ENCODE results near the gene SMURF2. TPM values are rescaled to one million over a fixed set of nuclear protein-coding genes. Genes with fewer than 3 reads are reported as not detected.
A peak's percentile ranks its signal among the peaks of the same experiment; 100 is the strongest.

The SMURF2 gene
- total and polyA plus RNA-seq, 10 donors: 5.4 to 35.7 (median 25.0) TPM

DNA sequence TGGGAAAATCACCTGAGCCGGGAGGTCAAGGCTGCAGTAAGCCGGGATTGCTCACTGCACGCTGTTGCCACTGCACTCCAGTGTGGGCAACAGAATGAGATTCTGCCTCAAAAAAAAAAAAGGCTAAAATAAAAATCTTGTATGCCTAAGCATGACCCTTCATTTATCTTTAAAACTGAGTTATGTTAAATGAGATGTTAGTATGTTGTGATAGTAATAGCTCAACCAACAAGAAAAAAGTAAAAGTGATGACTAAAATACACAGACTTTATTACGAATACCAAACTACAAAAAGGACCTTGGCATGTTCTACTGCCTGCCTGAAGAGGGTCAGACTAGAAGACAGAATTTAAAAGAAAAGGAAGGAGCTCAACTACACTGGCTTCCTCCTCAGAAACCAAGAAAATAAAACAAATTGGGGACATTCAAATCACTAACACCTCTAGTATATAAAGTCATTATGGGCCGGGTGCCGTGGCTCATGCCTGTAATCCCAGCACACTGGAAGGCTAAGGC lies 4.4 kb downstream of the SMURF2 start:
- 70 to 87% (median 78%) methylated on average over 6 of the region's 6 CpGs for WGBS, 5 donors
- no peak for DNase-seq
- Histone ChIP-seq H3K27me3 (replicated peaks in 1 of 7) (no peaks in the 10 kb centered on the region), H3K36me3 (no peaks in the 10 kb centered on the region), H3K4me3 (no peak overlapping the region), H3K9me3 (peaks cover 0 to 6% (median 4%) of the 10 kb centered on the region in 8 donors), H3K27ac (peak overlapping the region in 4 of 8 donors; percentile 16 to 33 (median 22)), H3K4me1 (peaks cover 25 to 78% (median 49%) of the 10 kb centered on the region in 6 donors)
- intact Hi-C loops (cut with DNase I; ENCODE audit: low total_unique reads): loop anchor here (10.0 kb wide), 1 partner anchor 143 kb away; no protein-coding TSS in a partner anchor
- TF ChIP-seq, protein P1, sequence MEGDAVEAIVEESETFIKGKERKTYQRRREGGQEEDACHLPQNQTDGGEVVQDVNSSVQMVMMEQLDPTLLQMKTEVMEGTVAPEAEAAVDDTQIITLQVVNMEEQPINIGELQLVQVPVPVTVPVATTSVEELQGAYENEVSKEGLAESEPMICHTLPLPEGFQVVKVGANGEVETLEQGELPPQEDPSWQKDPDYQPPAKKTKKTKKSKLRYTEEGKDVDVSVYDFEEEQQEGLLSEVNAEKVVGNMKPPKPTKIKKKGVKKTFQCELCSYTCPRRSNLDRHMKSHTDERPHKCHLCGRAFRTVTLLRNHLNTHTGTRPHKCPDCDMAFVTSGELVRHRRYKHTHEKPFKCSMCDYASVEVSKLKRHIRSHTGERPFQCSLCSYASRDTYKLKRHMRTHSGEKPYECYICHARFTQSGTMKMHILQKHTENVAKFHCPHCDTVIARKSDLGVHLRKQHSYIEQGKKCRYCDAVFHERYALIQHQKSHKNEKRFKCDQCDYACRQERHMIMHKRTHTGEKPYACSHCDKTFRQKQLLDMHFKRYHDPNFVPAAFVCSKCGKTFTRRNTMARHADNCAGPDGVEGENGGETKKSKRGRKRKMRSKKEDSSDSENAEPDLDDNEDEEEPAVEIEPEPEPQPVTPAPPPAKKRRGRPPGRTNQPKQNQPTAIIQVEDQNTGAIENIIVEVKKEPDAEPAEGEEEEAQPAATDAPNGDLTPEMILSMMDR (IDR thresholded peaks at IDR 0.05 in 8 of 11, conservative IDR thresholded peaks at IDR 0.05 in 3 of 11): no peak

DNA sequence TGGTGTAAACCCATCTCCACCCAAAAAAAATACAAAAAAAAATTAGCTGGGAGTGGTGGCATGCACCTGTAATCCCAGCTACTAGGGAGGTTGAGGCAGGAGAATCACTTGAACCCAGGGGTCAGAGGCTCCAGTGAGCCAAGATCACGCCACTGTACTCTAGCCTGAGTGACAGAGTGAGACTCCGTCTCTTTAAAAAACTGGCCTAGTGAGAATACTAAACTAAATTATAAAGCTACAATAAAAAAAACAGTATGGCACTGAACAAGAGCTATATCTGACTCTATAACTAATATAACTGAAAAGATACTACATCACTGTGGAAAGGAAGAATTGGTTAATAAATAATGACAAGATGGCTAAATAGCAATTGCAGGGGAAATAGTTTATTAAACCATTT lies 6.4 kb downstream of the SMURF2 start:
- Histone ChIP-seq H3K9me3 (peaks cover 0 to 6% (median 4%) of the 10 kb centered on the region in 8 donors), H3K27me3 (replicated peaks in 1 of 7) (no peaks in the 10 kb centered on the region), H3K4me3 (no peak overlapping the region), H3K27ac (no peak overlapping the region), H3K36me3 (no peaks in the 10 kb centered on the region), H3K4me1 (peaks cover 23 to 89% (median 50%) of the 10 kb centered on the region in 6 donors)
- no peak for DNase-seq
- TF ChIP-seq, protein P1 (IDR thresholded peaks at IDR 0.05 in 8 of 11, conservative IDR thresholded peaks at IDR 0.05 in 3 of 11): no peak
- TF ChIP-seq POLR2A (IDR thresholded peaks at IDR 0.05): no peak
- TF ChIP-seq POLR2AphosphoS5 (IDR thresholded peaks at IDR 0.05): no peak
- intact Hi-C loops (cut with DNase I; ENCODE audit: low total_unique reads): loop anchor here (10.0 kb wide), 1 partner anchor 141 kb away; no protein-coding TSS in a partner anchor
- WGBS, 5 donors: 95 to 100% (median 98%) methylated on average over 2 of the region's 2 CpGs

DNA sequence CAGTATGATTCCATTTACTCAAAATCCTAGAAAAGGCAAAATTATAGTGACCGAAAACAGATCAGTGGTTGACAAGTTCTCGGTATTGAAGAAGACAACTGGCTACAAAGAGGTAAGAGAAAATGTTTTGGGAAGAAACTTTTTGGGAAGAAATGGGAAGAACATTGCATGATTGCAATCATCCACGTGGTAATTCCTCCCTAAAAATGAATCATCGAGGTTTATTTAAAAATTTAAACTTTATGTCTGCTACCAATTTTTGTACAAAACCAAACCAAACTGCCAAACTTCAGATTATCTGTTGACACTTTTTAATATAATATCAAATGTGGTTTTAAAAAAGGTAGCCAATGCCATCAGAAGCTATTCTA lies 8.1 kb downstream of the SMURF2 start:
- H3K4me1 ChIP-seq: peaks cover 24 to 87% (median 45%) of the 10 kb centered on the region in 6 donors
- WGBS, 5 donors: 77 to 93% (median 84%) methylated on average over 4 of the region's 4 CpGs
- TF ChIP-seq, protein P1 (IDR thresholded peaks at IDR 0.05 in 8 of 11, conservative IDR thresholded peaks at IDR 0.05 in 3 of 11): no peak
- no peak for TF ChIP-seq POLR2A (IDR thresholded peaks at IDR 0.05)
- no peak for TF ChIP-seq POLR2AphosphoS5 (IDR thresholded peaks at IDR 0.05)
- H3K9me3 ChIP-seq: peaks cover 0 to 6% (median 4%) of the 10 kb centered on the region in 8 donors
- H3K27ac ChIP-seq: no peak overlapping the region
- no peak for DNase-seq
- no peaks in the 10 kb centered on the region for H3K36me3 ChIP-seq
- no peaks in the 10 kb centered on the region for H3K27me3 ChIP-seq (replicated peaks in 1 of 7)
- no peak overlapping the region for H3K4me3 ChIP-seq
- intact Hi-C loops (cut with DNase I; ENCODE audit: low total_unique reads): loop anchor here (10.0 kb wide), 1 partner anchor 139 kb away; no protein-coding TSS in a partner anchor

DNA sequence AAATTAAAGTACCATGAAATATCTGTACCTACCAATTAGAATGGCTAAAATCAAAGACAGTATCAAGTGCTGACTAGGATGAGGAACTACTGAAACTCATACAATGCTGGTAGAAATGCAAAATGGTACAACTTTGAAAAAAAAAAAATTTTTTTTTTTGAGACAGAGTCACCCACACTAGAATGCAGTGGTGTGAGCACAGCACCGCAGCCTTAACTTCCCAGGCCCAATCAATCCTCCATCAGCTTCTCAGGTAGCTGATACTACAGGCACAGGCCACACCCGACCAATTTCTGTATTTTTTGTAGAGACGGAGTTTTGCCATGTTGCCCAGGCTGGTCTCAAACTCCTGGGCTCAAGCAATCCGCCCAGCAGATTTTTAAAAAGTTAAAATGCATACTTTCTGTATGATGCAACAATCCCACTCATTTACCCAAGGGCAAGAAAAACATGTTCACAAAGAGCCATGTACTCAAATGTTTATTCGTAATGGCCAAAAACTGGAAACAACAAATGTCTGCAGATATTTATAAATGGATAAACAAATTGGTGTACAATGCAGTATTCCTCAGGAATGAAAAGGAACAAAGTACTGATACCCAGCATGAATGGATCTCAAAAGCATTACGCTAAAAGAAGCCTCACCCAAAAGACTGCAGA lies 8.7 kb downstream of the SMURF2 start:
- intact Hi-C loops (cut with DNase I; ENCODE audit: low total_unique reads): loop anchor here (10.0 kb wide), 1 partner anchor 139 kb away; no protein-coding TSS in a partner anchor
- Histone ChIP-seq H3K9me3 (peaks cover 0 to 6% (median 4%) of the 10 kb centered on the region in 8 donors), H3K27ac (no peak overlapping the region), H3K36me3 (no peaks in the 10 kb centered on the region), H3K4me3 (no peak overlapping the region), H3K4me1 (peaks cover 21 to 87% (median 45%) of the 10 kb centered on the region in 6 donors), H3K27me3 (replicated peaks in 1 of 7) (no peaks in the 10 kb centered on the region)
- no peak for DNase-seq
- TF ChIP-seq, protein P1 (IDR thresholded peaks at IDR 0.05 in 8 of 11, conservative IDR thresholded peaks at IDR 0.05 in 3 of 11): no peak
- TF ChIP-seq POLR2AphosphoS5 (IDR thresholded peaks at IDR 0.05) (no peak), POLR2A (IDR thresholded peaks at IDR 0.05) (no peak)
- 82 to 93% (median 84%) methylated on average over 6 of the region's 6 CpGs for WGBS, 5 donors

Data from spleen (tissue), 11 donors.